ENCODE measurements around the gene HDAC4.

DNA sequence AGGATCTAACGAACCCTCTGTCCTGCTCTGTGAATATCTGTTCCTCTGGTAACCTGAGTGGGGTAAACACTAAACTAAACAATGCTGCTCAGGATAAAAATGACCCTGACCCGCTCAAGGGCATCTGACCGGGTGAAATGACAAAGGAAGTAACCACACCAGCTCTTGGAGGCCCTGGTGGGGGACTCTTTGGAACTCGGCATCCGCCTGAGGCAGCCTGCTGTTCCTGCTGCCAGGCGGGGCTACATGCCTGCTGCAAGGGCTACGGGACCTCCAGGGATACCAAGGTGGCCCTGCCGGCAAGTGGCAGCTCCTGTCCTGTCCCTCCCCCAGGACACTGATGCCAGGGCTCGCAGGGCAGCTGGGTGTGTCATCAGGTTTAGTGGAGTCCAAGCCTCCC, 273.3 kb downstream of the HDAC4 start:
- TF ChIP-seq, protein P1, sequence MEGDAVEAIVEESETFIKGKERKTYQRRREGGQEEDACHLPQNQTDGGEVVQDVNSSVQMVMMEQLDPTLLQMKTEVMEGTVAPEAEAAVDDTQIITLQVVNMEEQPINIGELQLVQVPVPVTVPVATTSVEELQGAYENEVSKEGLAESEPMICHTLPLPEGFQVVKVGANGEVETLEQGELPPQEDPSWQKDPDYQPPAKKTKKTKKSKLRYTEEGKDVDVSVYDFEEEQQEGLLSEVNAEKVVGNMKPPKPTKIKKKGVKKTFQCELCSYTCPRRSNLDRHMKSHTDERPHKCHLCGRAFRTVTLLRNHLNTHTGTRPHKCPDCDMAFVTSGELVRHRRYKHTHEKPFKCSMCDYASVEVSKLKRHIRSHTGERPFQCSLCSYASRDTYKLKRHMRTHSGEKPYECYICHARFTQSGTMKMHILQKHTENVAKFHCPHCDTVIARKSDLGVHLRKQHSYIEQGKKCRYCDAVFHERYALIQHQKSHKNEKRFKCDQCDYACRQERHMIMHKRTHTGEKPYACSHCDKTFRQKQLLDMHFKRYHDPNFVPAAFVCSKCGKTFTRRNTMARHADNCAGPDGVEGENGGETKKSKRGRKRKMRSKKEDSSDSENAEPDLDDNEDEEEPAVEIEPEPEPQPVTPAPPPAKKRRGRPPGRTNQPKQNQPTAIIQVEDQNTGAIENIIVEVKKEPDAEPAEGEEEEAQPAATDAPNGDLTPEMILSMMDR (IDR thresholded peaks at IDR 0.05), result no peak
- no peak for TF ChIP-seq E2F6 (IDR thresholded peaks at IDR 0.05; ENCODE audit: borderline replicate concordance, low read depth)
- TF ChIP-seq, protein P2, sequence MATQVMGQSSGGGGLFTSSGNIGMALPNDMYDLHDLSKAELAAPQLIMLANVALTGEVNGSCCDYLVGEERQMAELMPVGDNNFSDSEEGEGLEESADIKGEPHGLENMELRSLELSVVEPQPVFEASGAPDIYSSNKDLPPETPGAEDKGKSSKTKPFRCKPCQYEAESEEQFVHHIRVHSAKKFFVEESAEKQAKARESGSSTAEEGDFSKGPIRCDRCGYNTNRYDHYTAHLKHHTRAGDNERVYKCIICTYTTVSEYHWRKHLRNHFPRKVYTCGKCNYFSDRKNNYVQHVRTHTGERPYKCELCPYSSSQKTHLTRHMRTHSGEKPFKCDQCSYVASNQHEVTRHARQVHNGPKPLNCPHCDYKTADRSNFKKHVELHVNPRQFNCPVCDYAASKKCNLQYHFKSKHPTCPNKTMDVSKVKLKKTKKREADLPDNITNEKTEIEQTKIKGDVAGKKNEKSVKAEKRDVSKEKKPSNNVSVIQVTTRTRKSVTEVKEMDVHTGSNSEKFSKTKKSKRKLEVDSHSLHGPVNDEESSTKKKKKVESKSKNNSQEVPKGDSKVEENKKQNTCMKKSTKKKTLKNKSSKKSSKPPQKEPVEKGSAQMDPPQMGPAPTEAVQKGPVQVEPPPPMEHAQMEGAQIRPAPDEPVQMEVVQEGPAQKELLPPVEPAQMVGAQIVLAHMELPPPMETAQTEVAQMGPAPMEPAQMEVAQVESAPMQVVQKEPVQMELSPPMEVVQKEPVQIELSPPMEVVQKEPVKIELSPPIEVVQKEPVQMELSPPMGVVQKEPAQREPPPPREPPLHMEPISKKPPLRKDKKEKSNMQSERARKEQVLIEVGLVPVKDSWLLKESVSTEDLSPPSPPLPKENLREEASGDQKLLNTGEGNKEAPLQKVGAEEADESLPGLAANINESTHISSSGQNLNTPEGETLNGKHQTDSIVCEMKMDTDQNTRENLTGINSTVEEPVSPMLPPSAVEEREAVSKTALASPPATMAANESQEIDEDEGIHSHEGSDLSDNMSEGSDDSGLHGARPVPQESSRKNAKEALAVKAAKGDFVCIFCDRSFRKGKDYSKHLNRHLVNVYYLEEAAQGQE (IDR thresholded peaks at IDR 0.05), result no peak
- TF ChIP-seq JUN (IDR thresholded peaks at IDR 0.05), result no peak
- TF ChIP-seq BHLHE40 (IDR thresholded peaks at IDR 0.05; ENCODE audit: low read depth, low read length), result no peak
- no peak for TF ChIP-seq MAFK (IDR thresholded peaks at IDR 0.05; ENCODE audit: partially characterized antibody)
- no peak for TF ChIP-seq POLR2A (IDR thresholded peaks at IDR 0.05; ENCODE audit: low read length)
- no peak for TF ChIP-seq SMC3 (IDR thresholded peaks at IDR 0.05)
- TF ChIP-seq GATA3 (IDR thresholded peaks at IDR 0.05; ENCODE audit: borderline replicate concordance), result no peak
- no peak for TF ChIP-seq EP300 (IDR thresholded peaks at IDR 0.05)

Measured in A549 (cell line).